ENCODE data around the gene ENPP6.
"Not testable (repeated sequence)": the region's sequence is repeated elsewhere in the genome, so short reads cannot be mapped to it uniquely, and the experiment has no call there.

ENPP6 gene

DNA sequence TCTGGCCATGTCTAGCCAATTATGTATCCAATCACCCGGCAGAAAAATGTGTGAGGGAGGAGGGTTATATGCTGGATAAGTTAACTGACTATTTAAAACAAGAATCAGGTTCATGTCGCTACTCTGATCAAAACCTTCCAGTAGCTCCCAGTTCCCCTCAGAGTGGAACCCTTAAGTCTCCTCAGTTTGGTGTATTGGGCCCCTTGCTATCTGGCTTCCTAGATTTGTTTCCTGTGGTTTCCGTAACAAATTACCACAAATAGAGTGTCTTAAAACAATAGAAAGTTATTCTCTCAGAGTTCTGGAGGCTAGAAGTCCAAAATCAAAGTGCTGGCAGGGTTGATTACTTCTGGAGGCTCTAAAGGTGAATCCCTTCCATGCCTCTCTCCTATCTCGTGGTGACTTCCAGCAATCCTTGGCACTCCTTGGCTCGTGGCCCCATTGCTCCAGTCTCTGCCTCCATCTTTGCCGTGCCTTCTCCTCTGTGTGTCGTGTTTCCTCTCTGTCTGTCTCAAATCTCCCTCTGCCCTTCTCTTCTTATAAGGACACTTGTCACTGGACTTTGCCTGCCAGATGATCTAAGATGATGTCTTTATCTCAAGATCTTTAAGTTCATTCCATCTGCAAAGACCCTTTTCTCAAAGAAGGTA lies 10.5 kb upstream of the ENPP6 start:
- Mint-ChIP-seq H3K9me3 (peaks cover 16% of the 10 kb centered on the region), H3K27ac (peak overlapping the region; percentile 42), H3K27me3 (no peaks in the 10 kb centered on the region), H3K36me3 (peaks cover 11% of the 10 kb centered on the region), H3K4me1 (peaks cover 67% of the 10 kb centered on the region), H3K4me3 (no peak overlapping the region)
- CTCF ChIA-PET = interaction anchor here (2.0 kb wide), 1 partner anchor 7 kb away, joined by 6 read pairs; no protein-coding TSS in a partner anchor
- DNase-seq = no peak

DNA sequence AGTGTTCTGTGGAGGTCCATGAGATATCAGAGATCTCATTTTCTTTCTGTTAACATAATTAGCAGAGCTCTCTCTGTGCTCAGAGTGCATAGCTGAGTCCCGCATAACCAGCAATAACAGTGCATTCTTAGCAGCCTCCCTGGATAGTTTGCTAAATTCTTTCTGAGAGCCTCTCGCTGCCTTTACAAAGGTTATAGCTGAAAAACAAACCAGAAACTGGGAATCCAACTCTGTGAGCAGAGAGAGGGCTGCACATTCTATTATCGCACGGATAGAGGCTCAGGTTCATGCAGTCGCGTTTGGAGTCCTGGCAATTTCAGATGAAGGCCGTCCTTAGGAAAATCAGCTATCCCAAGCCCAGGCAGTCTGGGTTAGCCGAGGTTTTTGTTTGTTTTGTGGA lies 1.2 kb downstream of the ENPP6 start:
- Mint-ChIP-seq H3K9me3 (peaks cover 5% of the 10 kb centered on the region), H3K36me3 (peaks cover 7% of the 10 kb centered on the region), H3K27me3 (peaks cover 47% of the 10 kb centered on the region), H3K4me3 (no peak overlapping the region), H3K4me1 (no peaks in the 10 kb centered on the region), H3K27ac (no peak overlapping the region)
- CTCF ChIA-PET = no interaction called here
- no peak for DNase-seq

DNA sequence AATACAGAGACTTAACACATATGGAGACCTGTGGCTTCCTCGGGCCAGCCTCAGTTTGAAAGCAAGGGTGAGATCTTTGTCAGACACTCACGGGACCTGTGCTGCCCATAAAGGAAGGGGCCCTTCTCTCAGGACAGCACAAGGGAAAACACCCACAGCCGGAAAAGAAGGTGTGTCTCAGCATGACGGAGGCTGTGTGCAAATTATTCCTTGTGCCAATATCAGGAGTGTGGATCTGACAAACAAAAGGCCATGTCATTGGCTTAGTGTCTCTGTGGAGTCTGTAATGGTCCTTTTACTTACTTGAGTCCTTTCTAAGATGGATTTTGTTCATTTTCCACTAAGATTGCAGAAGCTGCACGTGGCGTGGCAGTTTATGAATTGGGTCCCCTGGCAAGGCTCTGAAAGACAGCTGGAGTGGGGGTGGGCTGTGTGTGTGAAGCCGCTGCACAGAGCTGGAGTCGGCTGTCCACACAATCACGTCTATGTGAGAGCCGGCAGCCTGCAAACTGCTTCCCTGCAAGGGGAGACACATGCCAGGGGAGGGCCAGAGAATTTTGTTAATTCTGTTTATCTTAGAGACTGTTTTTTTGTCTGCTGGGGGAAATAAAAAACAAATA lies 1.9 kb downstream of the ENPP6 start:
- Mint-ChIP-seq H3K4me3 (no peak overlapping the region), H3K4me1 (no peaks in the 10 kb centered on the region), H3K36me3 (peaks cover 7% of the 10 kb centered on the region), H3K9me3 (peaks cover 5% of the 10 kb centered on the region), H3K27me3 (peaks cover 42% of the 10 kb centered on the region), H3K27ac (no peak overlapping the region)
- no peak for DNase-seq
- CTCF ChIA-PET = no interaction called here

DNA sequence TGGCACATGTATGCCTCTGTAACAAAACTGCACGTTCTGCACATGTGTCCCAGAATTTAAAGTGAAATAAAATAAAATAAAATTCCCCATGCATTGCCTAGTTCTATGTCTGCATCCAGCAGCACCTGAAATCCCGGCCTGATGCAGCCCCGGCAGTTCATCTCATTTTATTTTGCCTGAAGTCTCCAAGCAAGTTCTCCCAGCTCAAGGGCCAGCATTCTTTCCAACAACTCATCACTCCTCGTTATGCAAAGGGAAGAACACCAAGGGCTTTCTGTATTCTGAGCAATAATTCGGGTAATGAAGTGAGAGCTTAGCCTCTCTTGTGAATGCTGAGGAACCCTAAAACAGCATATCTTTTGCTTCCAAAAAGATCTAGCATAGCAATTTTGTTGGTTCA lies 2.7 kb downstream of the ENPP6 start:
- DNase-seq = no peak
- H3K27ac Mint-ChIP-seq = no peak overlapping the region
- H3K36me3 Mint-ChIP-seq = peaks cover 7% of the 10 kb centered on the region
- peaks cover 33% of the 10 kb centered on the region for H3K27me3 Mint-ChIP-seq
- CTCF ChIA-PET = no interaction called here
- H3K9me3 Mint-ChIP-seq = peaks cover 5% of the 10 kb centered on the region
- no peak overlapping the region for H3K4me3 Mint-ChIP-seq
- no peaks in the 10 kb centered on the region for H3K4me1 Mint-ChIP-seq

DNA sequence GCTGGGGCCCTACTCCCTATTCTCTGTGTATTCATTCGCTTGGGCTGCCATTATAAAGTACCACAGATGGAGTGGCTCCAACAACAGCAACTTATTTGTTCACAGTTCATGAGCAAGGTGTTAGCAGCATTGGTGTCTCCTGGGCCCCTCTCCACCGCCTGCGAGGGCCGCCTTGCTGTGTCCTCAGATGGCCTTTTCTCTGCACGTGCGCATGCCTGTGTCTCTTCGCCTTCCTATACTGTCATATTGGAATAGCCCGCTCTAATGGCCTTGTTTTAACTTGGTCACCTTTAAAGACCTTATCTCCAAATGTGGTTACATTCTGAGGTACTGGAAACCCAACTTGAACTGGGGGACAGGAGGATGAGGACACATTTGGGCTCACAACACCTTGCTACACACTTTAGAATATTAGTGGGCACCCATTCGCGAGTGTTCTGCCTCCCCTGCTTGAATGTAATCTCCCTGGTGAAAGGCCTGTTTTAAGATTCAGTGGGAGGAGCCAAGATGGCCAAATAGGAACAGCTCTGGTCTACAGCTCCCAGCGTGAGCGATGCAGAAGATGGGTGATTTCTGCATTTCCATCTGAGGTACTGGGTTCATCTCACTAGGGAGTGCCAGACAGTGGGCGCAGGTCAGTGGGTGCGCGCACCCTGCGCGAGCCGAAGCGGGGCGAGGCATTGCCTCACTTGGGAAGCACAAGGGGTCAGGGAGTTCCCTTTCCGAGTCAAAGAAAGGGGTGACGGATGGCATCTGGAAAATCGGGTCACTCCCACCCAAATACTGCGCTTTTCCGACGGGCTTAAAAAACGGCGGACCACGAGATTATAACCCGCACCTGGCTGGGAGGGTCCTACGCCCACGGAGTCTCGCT lies 9.7 kb downstream of the ENPP6 start:
- CTCF ChIA-PET, DNase-seq, H3K27ac Mint-ChIP-seq, H3K4me1 Mint-ChIP-seq, H3K9me3 Mint-ChIP-seq, H3K36me3 Mint-ChIP-seq, H3K4me3 Mint-ChIP-seq: not testable (repeated sequence)
- H3K27me3 Mint-ChIP-seq = peaks cover 13% of the 10 kb centered on the region

DNA sequence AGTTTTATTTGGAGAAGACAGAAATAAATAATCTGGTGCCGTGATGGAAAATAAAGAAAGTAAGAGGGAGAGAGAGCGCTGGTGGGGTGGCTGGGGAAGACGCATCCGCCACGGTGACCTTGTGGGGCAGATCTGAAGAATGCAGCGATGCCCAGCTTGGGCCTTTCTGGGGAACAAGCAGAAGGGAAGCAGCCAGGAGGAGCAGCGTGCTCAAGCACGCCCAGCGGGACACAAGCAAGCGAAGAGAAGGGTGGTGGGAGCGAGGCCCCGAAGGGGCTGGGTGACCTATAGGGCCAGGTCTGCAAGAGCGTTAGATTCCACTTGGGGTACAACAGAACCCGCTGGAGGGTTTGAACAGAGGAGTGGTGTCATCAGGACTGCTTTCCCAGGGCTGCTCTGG lies 12.4 kb downstream of the ENPP6 start:
- peaks cover 13% of the 10 kb centered on the region for H3K27me3 Mint-ChIP-seq
- H3K4me3 Mint-ChIP-seq = no peak overlapping the region
- H3K4me1 Mint-ChIP-seq = no peaks in the 10 kb centered on the region
- no peak overlapping the region for H3K27ac Mint-ChIP-seq
- peaks cover 2% of the 10 kb centered on the region for H3K36me3 Mint-ChIP-seq
- DNase-seq = no peak
- CTCF ChIA-PET = no interaction called here
- no peaks in the 10 kb centered on the region for H3K9me3 Mint-ChIP-seq

DNA sequence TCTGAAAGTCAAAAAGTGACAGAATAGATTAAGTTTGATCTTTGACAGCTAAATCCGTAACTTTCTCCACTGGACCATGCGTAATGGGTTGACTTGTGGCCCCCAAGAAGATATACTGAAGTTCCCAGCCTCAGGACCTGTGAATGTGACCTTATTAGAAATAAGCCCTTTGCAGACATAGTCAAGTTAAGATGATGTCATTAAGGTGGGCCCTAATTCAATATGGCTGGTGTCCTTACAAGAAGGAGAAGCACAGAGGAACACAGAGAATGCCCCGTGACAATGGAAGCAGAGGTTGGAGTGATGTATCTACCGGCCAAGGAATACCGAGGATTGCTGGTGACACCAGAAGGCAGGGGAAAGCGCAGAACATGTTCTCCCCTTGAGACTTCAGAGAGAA lies 14.4 kb downstream of the ENPP6 start:
- Mint-ChIP-seq H3K36me3 (peaks cover 2% of the 10 kb centered on the region), H3K4me3 (no peak overlapping the region), H3K27ac (no peak overlapping the region), H3K4me1 (no peaks in the 10 kb centered on the region), H3K9me3 (no peaks in the 10 kb centered on the region), H3K27me3 (peaks cover 12% of the 10 kb centered on the region)
- CTCF ChIA-PET = no interaction called here
- no peak for DNase-seq

DNA sequence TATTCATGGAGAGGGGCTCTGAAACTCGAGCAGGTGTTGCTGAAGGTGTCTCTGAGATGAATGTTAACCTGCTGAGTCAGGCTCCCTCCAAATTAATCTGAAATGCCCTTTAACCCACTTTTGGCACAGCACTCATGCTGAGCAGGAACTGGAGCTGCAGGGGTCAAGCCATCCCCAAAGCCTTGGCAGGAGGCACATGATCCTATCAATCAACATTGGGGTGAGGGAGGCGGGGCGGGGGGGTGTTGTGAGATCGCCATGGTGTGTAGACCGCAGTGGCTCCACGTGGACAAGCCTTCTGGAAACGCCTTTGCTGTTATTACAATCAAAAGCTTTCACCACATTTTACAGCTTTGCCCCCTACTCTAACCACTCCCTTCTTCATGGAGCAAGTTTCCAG lies 16.5 kb downstream of the ENPP6 start:
- Mint-ChIP-seq H3K27me3 (peaks cover 9% of the 10 kb centered on the region), H3K4me3 (no peak overlapping the region), H3K9me3 (no peaks in the 10 kb centered on the region), H3K36me3 (no peaks in the 10 kb centered on the region), H3K27ac (no peak overlapping the region), H3K4me1 (no peaks in the 10 kb centered on the region)
- CTCF ChIA-PET = no interaction called here
- DNase-seq = no peak

DNA sequence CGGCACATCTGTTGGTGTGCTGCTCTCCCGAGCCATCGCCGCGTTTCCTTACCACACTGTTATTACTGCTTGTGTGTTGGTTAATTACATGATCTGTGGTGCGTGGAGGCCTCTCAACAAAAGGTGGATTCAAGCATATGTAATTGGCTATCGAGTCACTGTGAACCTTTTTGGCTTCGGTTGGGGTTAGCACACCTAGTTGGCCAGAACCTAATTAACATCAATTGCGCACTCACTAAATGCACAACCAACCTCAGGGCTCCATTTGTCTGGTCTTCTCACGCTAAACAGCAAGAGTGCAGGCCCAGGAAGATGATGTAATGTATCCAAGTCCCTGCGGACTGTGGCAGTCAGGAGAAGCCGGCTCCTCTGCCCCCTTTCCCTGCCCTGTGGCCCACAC lies 17.4 kb downstream of the ENPP6 start:
- CTCF ChIA-PET = no interaction called here
- no peaks in the 10 kb centered on the region for H3K36me3 Mint-ChIP-seq
- H3K4me1 Mint-ChIP-seq = no peaks in the 10 kb centered on the region
- H3K27me3 Mint-ChIP-seq = peaks cover 9% of the 10 kb centered on the region
- H3K27ac Mint-ChIP-seq = no peak overlapping the region
- DNase-seq = no peak
- H3K9me3 Mint-ChIP-seq = no peaks in the 10 kb centered on the region
- H3K4me3 Mint-ChIP-seq = no peak overlapping the region

DNA sequence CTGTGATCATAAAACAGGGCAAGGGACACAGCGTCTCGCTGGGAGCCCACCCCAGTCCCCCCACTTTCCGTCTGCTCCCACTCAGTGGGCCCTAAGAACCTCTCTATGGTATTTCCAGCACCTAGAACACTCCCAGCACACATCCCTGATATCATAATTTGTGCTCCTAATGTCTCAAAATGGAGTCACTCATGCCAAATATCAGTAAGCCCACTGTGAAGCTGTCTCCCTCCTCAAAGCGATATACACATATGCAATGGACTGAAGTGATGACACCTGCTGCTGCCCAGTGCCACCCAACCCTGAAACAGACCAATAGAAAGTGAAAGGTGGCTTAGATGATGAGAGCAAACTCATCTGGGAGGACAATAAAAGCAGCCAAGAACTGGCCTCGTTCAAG lies 17.9 kb downstream of the ENPP6 start:
- CTCF ChIA-PET = interaction anchor here (0.5 kb wide), 1 partner anchor 46 kb away, joined by 3 read pairs; no protein-coding TSS in a partner anchor
- peaks cover 9% of the 10 kb centered on the region for H3K27me3 Mint-ChIP-seq
- DNase-seq = no peak
- H3K27ac Mint-ChIP-seq = no peak overlapping the region
- no peaks in the 10 kb centered on the region for H3K9me3 Mint-ChIP-seq
- H3K36me3 Mint-ChIP-seq = no peaks in the 10 kb centered on the region
- no peaks in the 10 kb centered on the region for H3K4me1 Mint-ChIP-seq
- no peak overlapping the region for H3K4me3 Mint-ChIP-seq

DNA sequence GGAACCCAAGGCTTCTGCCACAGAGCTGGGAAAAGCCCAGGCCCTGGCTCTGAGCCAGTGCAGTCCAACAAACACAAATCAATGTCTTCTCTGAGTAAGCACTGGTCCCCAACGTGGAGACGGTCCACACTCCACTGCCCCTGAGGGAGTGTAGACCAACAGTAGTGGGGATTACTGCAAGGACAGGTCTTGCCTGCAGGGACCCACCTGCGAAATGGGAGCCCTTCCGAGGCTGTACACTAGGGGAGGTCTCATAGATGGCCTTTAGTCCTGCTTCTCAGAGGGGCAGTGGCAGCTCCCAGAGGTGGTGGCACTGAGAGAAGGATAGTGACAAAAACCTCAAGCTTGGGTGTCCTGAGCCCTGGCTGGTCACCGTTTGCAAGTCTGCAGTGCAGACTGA lies 19.5 kb downstream of the ENPP6 start:
- CTCF ChIA-PET = no interaction called here
- Mint-ChIP-seq H3K27ac (no peak overlapping the region), H3K9me3 (no peaks in the 10 kb centered on the region), H3K27me3 (peaks cover 10% of the 10 kb centered on the region), H3K4me1 (no peaks in the 10 kb centered on the region), H3K36me3 (no peaks in the 10 kb centered on the region), H3K4me3 (no peak overlapping the region)
- DNase-seq = no peak

DNA sequence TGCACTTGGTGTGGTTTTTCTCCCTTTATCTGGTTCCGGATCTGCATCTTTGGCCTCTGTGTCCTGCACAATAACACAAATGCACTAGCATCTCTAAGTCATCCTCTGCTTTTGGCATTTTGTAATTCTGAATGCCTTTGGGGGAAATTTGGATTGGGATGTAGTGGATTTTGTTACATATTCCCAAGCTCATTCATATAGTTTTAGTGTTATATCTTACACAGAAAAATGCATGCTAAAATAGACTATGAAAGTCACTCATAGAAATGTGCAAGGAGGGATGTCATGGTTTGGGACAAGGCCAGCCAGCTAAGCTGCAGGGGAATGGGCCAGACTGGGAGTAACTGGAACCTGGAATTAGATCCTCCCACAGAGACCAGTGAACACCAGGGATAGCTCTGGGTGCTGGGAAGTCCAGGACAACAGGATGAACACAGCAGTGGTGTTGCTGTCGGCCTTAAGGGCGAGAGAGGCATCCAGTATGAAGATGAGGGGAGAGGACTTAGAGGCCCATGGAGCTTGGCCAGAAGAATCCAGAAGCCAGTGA lies 20.1 kb downstream of the ENPP6 start:
- no peaks in the 10 kb centered on the region for H3K9me3 Mint-ChIP-seq
- H3K27me3 Mint-ChIP-seq = peaks cover 10% of the 10 kb centered on the region
- H3K36me3 Mint-ChIP-seq = no peaks in the 10 kb centered on the region
- H3K4me3 Mint-ChIP-seq = no peak overlapping the region
- CTCF ChIA-PET = interaction anchor here (1.9 kb wide), 1 partner anchor 54 kb away, joined by 5 read pairs; no protein-coding TSS in a partner anchor
- DNase-seq = no peak
- no peak overlapping the region for H3K27ac Mint-ChIP-seq
- H3K4me1 Mint-ChIP-seq = no peaks in the 10 kb centered on the region

DNA sequence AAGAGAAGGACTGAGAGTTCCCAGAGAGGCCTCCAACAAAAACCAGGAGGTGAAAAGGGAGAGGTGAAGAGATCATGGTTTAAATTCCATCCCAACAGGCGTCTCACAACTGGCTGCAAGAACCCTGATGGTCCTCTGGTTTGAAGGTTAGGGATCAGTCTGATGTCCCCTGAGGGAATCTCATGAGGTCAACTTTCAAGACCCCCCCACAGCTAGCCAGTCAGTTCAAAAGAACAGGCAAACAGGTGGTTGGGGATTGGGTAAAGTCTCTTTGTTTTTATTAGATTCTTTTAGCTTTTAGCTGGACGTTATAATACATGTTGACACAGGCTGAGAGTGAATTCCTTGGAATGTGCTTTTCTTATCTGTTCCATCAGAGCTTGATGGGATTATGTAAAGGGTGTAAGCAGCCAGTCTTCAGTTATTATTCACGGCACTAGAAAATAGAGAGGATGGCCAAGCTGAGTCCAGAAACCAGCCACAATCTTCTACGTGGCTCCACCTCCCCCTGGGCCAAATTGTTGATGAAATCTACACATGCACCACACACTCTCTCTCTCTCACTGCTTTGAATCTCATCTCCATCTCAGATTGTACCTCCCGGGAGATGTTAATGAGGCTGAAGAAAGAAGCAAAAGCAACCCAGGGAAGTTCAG lies 20.8 kb downstream of the ENPP6 start:
- Mint-ChIP-seq H3K27me3 (peaks cover 10% of the 10 kb centered on the region), H3K4me1 (no peaks in the 10 kb centered on the region), H3K27ac (no peak overlapping the region), H3K4me3 (no peak overlapping the region), H3K9me3 (no peaks in the 10 kb centered on the region), H3K36me3 (no peaks in the 10 kb centered on the region)
- CTCF ChIA-PET = interaction anchor here (1.9 kb wide), 1 partner anchor 55 kb away, joined by 5 read pairs; no protein-coding TSS in a partner anchor
- no peak for DNase-seq
